BJ (cell line): ENCODE measurements around the gene C1QTNF8. TPM values are rescaled to one million over a fixed set of nuclear protein-coding genes. Genes with fewer than 3 reads are reported as not detected.
A peak's percentile ranks its signal among the peaks of the same experiment; 100 is the strongest.

Source experiments
- CTCF ChIA-PET: fragments of 350-600 bp; formaldehyde crosslinking; extraction: SDS; loops from one replicate; lab custom pipeline; 2021; ENCODE audit warnings: antibody characterized with exemption, inconsistent platforms; lab: Yijun Ruan, JAX
- POLR2A ChIA-PET: fragments of 300-600 bp; sonication (Branson Sonifier 250); formaldehyde crosslinking; extraction: SDS; loops from one replicate; lab custom pipeline; 2021; ENCODE audit warnings: antibody characterized with exemption; lab: Charles Lee
- DNase-seq: peaks from one replicate; pipeline ENCODE4 v3.0.0-alpha.2; 2011; ENCODE audit warnings: low read depth
- H3K27me3 ChIP-seq: 2 replicates; pipeline ENCODE4 v1.6.0; 2011; ENCODE audit warnings: low read length; ENCODE audit not compliant: control insufficient read depth, insufficient read depth
- H3K36me3 ChIP-seq: 2 replicates; pipeline ENCODE4 v1.5.1; 2011; ENCODE audit warnings: low read length; ENCODE audit not compliant: control insufficient read depth, insufficient read depth
- H3K4me3 ChIP-seq: 2 replicates; pipeline ENCODE4 v1.5.1; 2011; ENCODE audit warnings: low read depth, mild to moderate bottlenecking, control low read depth, low read length
- polyA plus RNA-seq: library from polyadenylated mRNA; depleted of rRNA; stranded (reverse); fragments of >200 nt; gene quantifications from 2 replicates; pipeline ENCODE4 v1.2.3, GENCODE V29; 2011
- TF ChIP-seq, protein P1 (sequence below): IDR thresholded peaks from 2 replicates; pipeline ENCODE4 v1.5.1; 2011; ENCODE audit warnings: low read depth, mild to moderate bottlenecking, control low read depth, inconsistent platforms, low read length, moderate library complexity; ENCODE audit not compliant: insufficient read depth

The C1QTNF8 gene
- polyA plus RNA-seq, 1 experiment = not detected

GRCh38 chr16:1056196-1056595 lies 39.8 kb downstream of the C1QTNF8 start:
- TF ChIP-seq, protein P1, sequence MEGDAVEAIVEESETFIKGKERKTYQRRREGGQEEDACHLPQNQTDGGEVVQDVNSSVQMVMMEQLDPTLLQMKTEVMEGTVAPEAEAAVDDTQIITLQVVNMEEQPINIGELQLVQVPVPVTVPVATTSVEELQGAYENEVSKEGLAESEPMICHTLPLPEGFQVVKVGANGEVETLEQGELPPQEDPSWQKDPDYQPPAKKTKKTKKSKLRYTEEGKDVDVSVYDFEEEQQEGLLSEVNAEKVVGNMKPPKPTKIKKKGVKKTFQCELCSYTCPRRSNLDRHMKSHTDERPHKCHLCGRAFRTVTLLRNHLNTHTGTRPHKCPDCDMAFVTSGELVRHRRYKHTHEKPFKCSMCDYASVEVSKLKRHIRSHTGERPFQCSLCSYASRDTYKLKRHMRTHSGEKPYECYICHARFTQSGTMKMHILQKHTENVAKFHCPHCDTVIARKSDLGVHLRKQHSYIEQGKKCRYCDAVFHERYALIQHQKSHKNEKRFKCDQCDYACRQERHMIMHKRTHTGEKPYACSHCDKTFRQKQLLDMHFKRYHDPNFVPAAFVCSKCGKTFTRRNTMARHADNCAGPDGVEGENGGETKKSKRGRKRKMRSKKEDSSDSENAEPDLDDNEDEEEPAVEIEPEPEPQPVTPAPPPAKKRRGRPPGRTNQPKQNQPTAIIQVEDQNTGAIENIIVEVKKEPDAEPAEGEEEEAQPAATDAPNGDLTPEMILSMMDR = no peak

DNA sequence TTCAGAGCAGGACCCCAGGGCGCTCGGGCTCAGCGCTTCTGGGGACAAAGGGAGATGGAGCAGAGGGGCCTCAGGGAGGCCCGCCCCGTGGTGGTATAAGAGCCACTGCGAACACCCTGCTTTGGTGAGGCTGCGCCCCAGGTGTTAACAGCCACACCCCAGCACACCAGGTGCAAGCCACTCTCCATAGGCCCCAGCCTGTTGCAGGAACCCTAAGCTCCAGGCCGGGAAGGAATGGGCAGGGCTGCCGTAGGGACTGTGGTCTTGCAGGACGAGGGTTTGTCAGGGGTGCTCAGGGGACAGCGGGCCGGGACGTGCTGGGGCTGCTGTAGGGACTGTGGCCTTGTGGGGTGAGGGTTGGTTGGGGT lies 40.5 kb downstream of the C1QTNF8 start:
- H3K36me3 ChIP-seq = no peaks in the 10 kb centered on the region
- H3K4me3 ChIP-seq = no peak overlapping the region
- H3K27me3 ChIP-seq = no peaks in the 10 kb centered on the region; the same call in 1 of the 2 replicates
- ChIA-PET CTCF (interaction anchor here (0.6 to 5.1 kb wide), 22 partner anchors 8 to 348 kb away, joined by 3 to 54 read pairs (median 4); partner anchors contain the start of genes GNG13 and SSTR5), POLR2A (no interaction called here)
- DNase-seq = no peak
- TF ChIP-seq, protein P1 = no peak

More at GRCh38 chr16:1056196-1056595, 39.8 kb downstream of the C1QTNF8 start:
- H3K36me3 ChIP-seq = no peaks in the 10 kb centered on the region
- POLR2A ChIA-PET = no interaction called here
- CTCF ChIA-PET = interaction anchor here (0.6 to 5.1 kb wide), 18 partner anchors 8 to 348 kb away, joined by 3 to 54 read pairs (median 4); partner anchors contain the start of gene SSTR5
- no peak overlapping the region for H3K4me3 ChIP-seq
- no peaks in the 10 kb centered on the region; the same call in 1 of the 2 replicates for H3K27me3 ChIP-seq
- no peak for DNase-seq

DNA sequence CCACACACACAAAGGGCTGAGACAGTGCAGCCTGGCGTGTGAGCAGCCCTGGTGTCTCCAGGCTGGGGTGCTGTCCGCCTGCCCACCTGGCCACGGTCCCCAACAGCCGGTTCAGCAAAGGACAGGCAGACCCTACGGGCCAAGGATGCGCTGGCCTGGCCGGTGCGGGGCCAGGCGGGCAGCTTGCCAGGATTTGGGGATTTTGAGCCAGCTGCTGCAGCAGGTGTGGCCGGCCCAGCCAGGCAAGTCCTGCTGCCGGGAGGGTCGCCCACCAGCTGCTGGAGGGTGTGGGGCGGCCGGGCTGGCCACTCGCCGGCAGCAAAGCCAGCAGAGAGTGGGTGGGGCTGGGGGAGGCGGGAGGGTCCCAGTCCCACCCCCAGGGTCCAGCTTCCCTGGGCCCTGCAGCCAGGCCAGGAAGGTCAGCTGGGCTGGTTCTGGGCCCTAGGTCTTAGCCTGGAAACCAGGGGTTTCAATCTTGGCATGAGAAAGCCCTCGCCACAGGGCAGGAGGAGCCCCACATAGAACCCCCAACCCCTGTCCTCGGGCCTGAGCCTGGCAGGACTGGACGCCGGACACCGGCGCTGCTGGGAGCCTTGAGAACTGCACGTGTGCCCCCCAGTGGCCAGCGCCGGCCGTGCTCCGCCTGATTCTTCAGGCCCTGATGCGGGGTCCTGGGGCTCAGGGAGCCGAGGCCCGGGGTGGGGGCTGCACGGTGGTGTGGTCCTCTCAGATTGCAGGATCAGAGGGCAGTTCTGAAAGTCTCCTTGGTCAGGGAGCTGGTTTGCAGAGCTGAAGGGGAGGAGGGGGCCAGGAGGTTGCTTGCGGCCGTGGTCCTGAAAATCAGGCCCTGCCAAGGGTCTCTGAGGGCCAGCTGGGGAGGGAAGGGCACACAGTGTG lies 41.1 kb downstream of the C1QTNF8 start:
- POLR2A ChIA-PET = no interaction called here
- TF ChIP-seq, protein P1 = peak; percentile 93

GRCh38 chr16:1053700-1054368 lies 42.2 kb downstream of the C1QTNF8 start:
- Histone ChIP-seq H3K27me3 (no peaks in the 10 kb centered on the region; the same call in 1 of the 2 replicates), H3K36me3 (no peaks in the 10 kb centered on the region), H3K4me3 (no peak overlapping the region)
- TF ChIP-seq, protein P1 = no peak
- ChIA-PET POLR2A (no interaction called here), CTCF (interaction anchor here (1.2 to 2.7 kb wide), 2 partner anchors 9 to 132 kb away, joined by 3 to 14 read pairs; no protein-coding TSS in a partner anchor)
- DNase-seq = no peak

More for the DNA sequence above, 41.1 kb downstream of the C1QTNF8 start:
- no peak overlapping the region for H3K4me3 ChIP-seq
- CTCF ChIA-PET = interaction anchor here (0.6 to 5.1 kb wide), 22 partner anchors 9 to 347 kb away, joined by 3 to 54 read pairs (median 4); partner anchors contain the start of genes GNG13 and SSTR5
- H3K27me3 ChIP-seq = no peaks in the 10 kb centered on the region; the same call in 1 of the 2 replicates
- H3K36me3 ChIP-seq = no peaks in the 10 kb centered on the region
- no peak for DNase-seq
